NCI-H2227 (cell line): Measurements from ENCODE around the gene AP2A2.
"Not testable (repeated sequence)": the region's sequence is repeated elsewhere in the genome, so short reads cannot be mapped to it uniquely, and the experiment has no call there.

Experiments
- DNase-seq: peaks from one replicate; lab custom pipeline; 2025; ENCODE audit not compliant: unreplicated experiment; lab: John Stamatoyannopoulos, UW

AP2A2 gene

GRCh38 chr11:953512-953911 lies 27.8 kb downstream of the AP2A2 start:
- DNase-seq = no peak

GRCh38 chr11:954392-955153 lies 28.9 kb downstream of the AP2A2 start:
- no peak for DNase-seq

GRCh38 chr11:955154-956063 lies 29.7 kb downstream of the AP2A2 start:
- DNase-seq = no peak

GRCh38 chr11:957212-957920 lies 31.7 kb downstream of the AP2A2 start:
- DNase-seq = no peak

- DNase-seq = no peak
These were observed 32.4 kb downstream of the AP2A2 start for GRCh38 chr11:958101-958500.

GRCh38 chr11:959027-959426 lies 33.4 kb downstream of the AP2A2 start:
- no peak for DNase-seq

GRCh38 chr11:959608-960007 lies 33.9 kb downstream of the AP2A2 start:
- DNase-seq = no peak

GRCh38 chr11:961310-961920 lies 35.7 kb downstream of the AP2A2 start:
- not testable (repeated sequence) for DNase-seq

GRCh38 chr11:961921-962320 lies 36.3 kb downstream of the AP2A2 start:
- DNase-seq = no peak

- no peak for DNase-seq
These were observed 37.0 kb downstream of the AP2A2 start for GRCh38 chr11:962688-963087.

GRCh38 chr11:963852-964251 lies 38.2 kb downstream of the AP2A2 start:
- no peak for DNase-seq

- DNase-seq = no peak
These were observed 39.6 kb downstream of the AP2A2 start for GRCh38 chr11:965206-965775.

GRCh38 chr11:967995-968751 lies 42.5 kb downstream of the AP2A2 start:
- no peak for DNase-seq

GRCh38 chr11:968822-969221 lies 43.2 kb downstream of the AP2A2 start:
- DNase-seq = no peak

GRCh38 chr11:969651-970205 lies 44.1 kb downstream of the AP2A2 start:
- no peak for DNase-seq

- no peak for DNase-seq
These were observed 44.7 kb downstream of the AP2A2 start for GRCh38 chr11:970319-970871.

GRCh38 chr11:971092-971690 lies 45.5 kb downstream of the AP2A2 start:
- no peak for DNase-seq

GRCh38 chr11:971731-972365 lies 46.2 kb downstream of the AP2A2 start:
- no peak for DNase-seq
